GM12878 (cell line): ENCODE data around the gene TTLL7. TPM values are rescaled to one million over a fixed set of nuclear protein-coding genes. Genes with fewer than 3 reads are reported as not detected.
A peak's percentile ranks its signal among the peaks of the same experiment; 100 is the strongest.

Source experiments
- CREM ChIP-seq: IDR thresholded peaks from 2 replicates; pipeline ENCODE4 v1.6.1; 2014; ENCODE audit warnings: antibody characterized with exemption, low read depth
- EP300 ChIP-seq, 2 experiments: fragments of 150-350 bp in 1 of 2; IDR thresholded peaks; 2 replicates each; pipeline ENCODE4 v1.6.1; 2011 to 2012; ENCODE audit warnings: low read depth in 2 of 2, low read length in 2 of 2, borderline replicate concordance in 1 of 2, improper control_type of control experiment in 1 of 2, inconsistent platforms in 1 of 2; ENCODE audit not compliant: control insufficient read depth in 1 of 2
- FOXM1 ChIP-seq: IDR thresholded peaks from 2 replicates; pipeline ENCODE4 v1.6.1; 2012; ENCODE audit warnings: low read depth, mild to moderate bottlenecking, inconsistent platforms, low read length, moderate library complexity
- KDM1A ChIP-seq: fragments of 200-600 bp; sonication (generic); IDR thresholded peaks from 2 replicates; pipeline ENCODE4 v1.6.1; 2016; ENCODE audit warnings: borderline replicate concordance
- KLF5 ChIP-seq: fragments of 450-650 bp; IDR thresholded peaks from 2 replicates; pipeline ENCODE4 v1.6.1; 2014; ENCODE audit warnings: mild to moderate bottlenecking; ENCODE audit not compliant: partially characterized antibody
- LARP7 ChIP-seq: fragments of 450-650 bp; IDR thresholded peaks from 2 replicates; pipeline ENCODE4 v1.6.1; 2017; ENCODE audit warnings: mild to moderate bottlenecking
- MEF2A ChIP-seq: IDR thresholded peaks from 2 replicates; pipeline ENCODE4 v1.6.1; 2011; ENCODE audit warnings: low read depth, mild to moderate bottlenecking, low read length, moderate library complexity; ENCODE audit not compliant: insufficient read depth
- MTA3 ChIP-seq: IDR thresholded peaks from 2 replicates; pipeline ENCODE4 v1.6.1; 2012; ENCODE audit warnings: low read length, inconsistent platforms, borderline replicate concordance
- MYB ChIP-seq: fragments of 150-350 bp; IDR thresholded peaks from 2 replicates; pipeline ENCODE4 v1.6.1; 2014; ENCODE audit warnings: mild to moderate bottlenecking, low read depth, low read length, borderline replicate concordance
- RBBP5 ChIP-seq: fragments of 200-600 bp; sonication (generic); conservative IDR thresholded peaks from 2 replicates; pipeline ENCODE4 v1.6.1; 2016
- RFX5 ChIP-seq: IDR thresholded peaks from 2 replicates; pipeline ENCODE4 v1.6.1; 2011; ENCODE audit warnings: low read depth, low read length, improper control_type of control experiment
- SP1 ChIP-seq: IDR thresholded peaks from one replicate; pipeline ENCODE4 v1.6.1; 2011; ENCODE audit warnings: low read depth, low read length
- STAT3 ChIP-seq: IDR thresholded peaks from 2 replicates; pipeline ENCODE4 v1.6.1; 2011; ENCODE audit warnings: low read depth, low read length, improper control_type of control experiment
- SUPT20H ChIP-seq: IDR thresholded peaks from 2 replicates; pipeline ENCODE4 v1.6.1; 2011; ENCODE audit warnings: low read depth, mild to moderate bottlenecking, low read length, moderate library complexity, borderline replicate concordance; ENCODE audit not compliant: control insufficient read depth
- SUZ12 ChIP-seq: fragments of 200-600 bp; sonication (generic); IDR thresholded peaks from one replicate; pipeline ENCODE4 v1.6.1; 2018; ENCODE audit warnings: antibody characterized with exemption, mild to moderate bottlenecking; ENCODE audit not compliant: unreplicated experiment
- ZNF24 ChIP-seq: fragments of 450-650 bp; IDR thresholded peaks from 2 replicates; pipeline ENCODE4 v1.6.1; 2017; ENCODE audit warnings: antibody characterized with exemption, mild to moderate bottlenecking
- polyA plus RNA-seq, 11 experiments: library from polyadenylated mRNA; depleted of rRNA in 4 of 11; unstranded in 6 of 11; stranded (reverse) in 5 of 11; fragments of >200 nt; fragmentation: Nextera tagmentation in 4 of 11; fragmentation: Illumina TruSeq in 1 of 11; extraction: Ambion mirVana in 4 of 11; extraction: Trizol in 1 of 11; gene quantifications; 1 replicate in 1 of 11; 2 replicates in 10 of 11; pipeline versions ENCODE4 v1.2.1 to v1.2.3, GENCODE V29; 2011 to 2016; ENCODE audit warnings: inconsistent platforms in 2 of 11, missing spikeins in 2 of 11, low read depth in 1 of 11
- total RNA-seq, 4 experiments: library from RNA; depleted of rRNA in 3 of 4; stranded (reverse); fragments of >200 nt in 3 of 4; fragmentation: Illumina TruSeq in 1 of 4; extraction: Trizol in 1 of 4; gene quantifications; 2 replicates each; pipeline versions ENCODE4 v1.2.1 to v1.2.3, GENCODE V29; 2013 to 2021
- TF ChIP-seq, protein P1 (sequence below): fragments of 450-650 bp; IDR thresholded peaks from 2 replicates; pipeline ENCODE4 v1.6.1; 2017; ENCODE audit warnings: borderline replicate concordance
- TF ChIP-seq, protein P2 (sequence below): fragments of 450-650 bp; IDR thresholded peaks from 2 replicates; pipeline ENCODE4 v1.6.1; 2016; ENCODE audit warnings: mild to moderate bottlenecking
- TF ChIP-seq, protein P3 (sequence below): IDR thresholded peaks from 2 replicates; pipeline ENCODE4 v1.6.1; 2011; ENCODE audit warnings: mild to moderate bottlenecking, low read depth, low read length, moderate library complexity; ENCODE audit not compliant: insufficient replicate concordance
- TF ChIP-seq, protein P4 (sequence below): fragments of 450-650 bp; IDR thresholded peaks from 2 replicates; pipeline ENCODE4 v1.6.1; 2017; ENCODE audit warnings: mild to moderate bottlenecking, moderate library complexity

Gene TTLL7
- total and polyA plus RNA-seq, 10 of the 15 experiments (the other 5 are each of a cell fraction or from before 2014, with no cell fraction given): 0.03 to 1.4 (median 0.61) TPM

DNA sequence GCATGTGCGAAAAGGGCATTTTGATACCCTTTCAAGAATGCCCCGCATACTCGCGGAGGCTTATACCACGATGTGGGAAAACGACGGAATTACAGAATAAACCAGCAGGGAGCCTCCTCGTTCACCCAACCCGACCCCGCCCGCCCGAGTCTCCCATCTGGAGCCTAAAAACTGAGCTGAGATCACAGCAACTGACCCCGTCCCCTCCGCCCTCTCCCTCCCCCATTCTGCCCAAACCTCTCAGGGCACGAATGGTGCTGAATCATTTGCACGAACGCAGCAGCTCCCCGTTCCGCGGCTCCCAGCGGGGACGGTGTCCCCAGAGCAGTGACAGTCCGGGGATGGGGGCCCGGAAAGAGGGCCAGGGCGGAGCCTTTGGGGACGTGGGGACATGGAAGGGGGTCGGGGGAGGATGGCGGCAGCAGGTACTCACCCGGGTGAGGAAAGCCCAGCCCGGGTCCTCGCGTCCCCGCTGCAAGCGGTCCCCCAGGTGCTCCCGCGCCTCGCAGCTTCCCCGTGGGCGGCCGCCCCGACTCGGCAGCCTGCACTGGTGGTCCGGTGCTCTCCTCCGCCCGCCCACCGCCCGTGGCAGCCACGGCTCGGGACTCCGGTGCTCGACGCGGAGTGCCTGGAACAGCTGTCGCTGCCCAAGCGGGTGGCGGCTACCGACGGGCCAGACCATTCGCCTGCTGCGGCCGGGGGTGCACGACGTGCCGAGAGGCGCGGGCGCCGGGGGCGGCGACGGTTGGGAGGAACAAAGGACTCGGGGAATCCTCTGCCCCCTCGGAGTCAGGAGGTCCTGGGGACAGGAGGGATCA is at the start of gene TTLL7 (continued):
- TF ChIP-seq, protein P1, sequence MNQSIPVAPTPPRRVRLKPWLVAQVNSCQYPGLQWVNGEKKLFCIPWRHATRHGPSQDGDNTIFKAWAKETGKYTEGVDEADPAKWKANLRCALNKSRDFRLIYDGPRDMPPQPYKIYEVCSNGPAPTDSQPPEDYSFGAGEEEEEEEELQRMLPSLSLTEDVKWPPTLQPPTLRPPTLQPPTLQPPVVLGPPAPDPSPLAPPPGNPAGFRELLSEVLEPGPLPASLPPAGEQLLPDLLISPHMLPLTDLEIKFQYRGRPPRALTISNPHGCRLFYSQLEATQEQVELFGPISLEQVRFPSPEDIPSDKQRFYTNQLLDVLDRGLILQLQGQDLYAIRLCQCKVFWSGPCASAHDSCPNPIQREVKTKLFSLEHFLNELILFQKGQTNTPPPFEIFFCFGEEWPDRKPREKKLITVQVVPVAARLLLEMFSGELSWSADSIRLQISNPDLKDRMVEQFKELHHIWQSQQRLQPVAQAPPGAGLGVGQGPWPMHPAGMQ: no peak
- no peak for TF ChIP-seq SUPT20H
- no peak for TF ChIP-seq ZNF24
- TF ChIP-seq, protein P2, sequence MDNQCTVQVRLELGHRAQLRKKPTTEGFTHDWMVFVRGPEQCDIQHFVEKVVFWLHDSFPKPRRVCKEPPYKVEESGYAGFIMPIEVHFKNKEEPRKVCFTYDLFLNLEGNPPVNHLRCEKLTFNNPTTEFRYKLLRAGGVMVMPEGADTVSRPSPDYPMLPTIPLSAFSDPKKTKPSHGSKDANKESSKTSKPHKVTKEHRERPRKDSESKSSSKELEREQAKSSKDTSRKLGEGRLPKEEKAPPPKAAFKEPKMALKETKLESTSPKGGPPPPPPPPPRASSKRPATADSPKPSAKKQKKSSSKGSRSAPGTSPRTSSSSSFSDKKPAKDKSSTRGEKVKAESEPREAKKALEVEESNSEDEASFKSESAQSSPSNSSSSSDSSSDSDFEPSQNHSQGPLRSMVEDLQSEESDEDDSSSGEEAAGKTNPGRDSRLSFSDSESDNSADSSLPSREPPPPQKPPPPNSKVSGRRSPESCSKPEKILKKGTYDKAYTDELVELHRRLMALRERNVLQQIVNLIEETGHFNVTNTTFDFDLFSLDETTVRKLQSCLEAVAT: no peak
- peak; percentile 39; the same call in 1 of the 2 replicates for TF ChIP-seq CREM
- no peak for TF ChIP-seq MTA3
- peak; percentile 97 for TF ChIP-seq KLF5
- TF ChIP-seq SUZ12: no peak
- no peak for TF ChIP-seq STAT3
- TF ChIP-seq RFX5: no peak
- TF ChIP-seq LARP7: no peak
- TF ChIP-seq RBBP5: no peak
- TF ChIP-seq MYB: no peak
- no peak for TF ChIP-seq KDM1A
- TF ChIP-seq, protein P3, sequence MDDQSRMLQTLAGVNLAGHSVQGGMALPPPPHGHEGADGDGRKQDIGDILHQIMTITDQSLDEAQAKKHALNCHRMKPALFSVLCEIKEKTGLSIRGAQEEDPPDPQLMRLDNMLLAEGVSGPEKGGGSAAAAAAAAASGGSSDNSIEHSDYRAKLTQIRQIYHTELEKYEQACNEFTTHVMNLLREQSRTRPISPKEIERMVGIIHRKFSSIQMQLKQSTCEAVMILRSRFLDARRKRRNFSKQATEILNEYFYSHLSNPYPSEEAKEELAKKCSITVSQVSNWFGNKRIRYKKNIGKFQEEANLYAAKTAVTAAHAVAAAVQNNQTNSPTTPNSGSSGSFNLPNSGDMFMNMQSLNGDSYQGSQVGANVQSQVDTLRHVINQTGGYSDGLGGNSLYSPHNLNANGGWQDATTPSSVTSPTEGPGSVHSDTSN: no peak
- no peak for TF ChIP-seq SP1
- no peak for TF ChIP-seq MEF2A
- no peak for TF ChIP-seq EP300 (IDR thresholded peaks at IDR 0.05; ENCODE audit: borderline replicate concordance in 1 of 2, control insufficient read depth in 1 of 2, low read depth in 2 of 2, low read length in 2 of 2)
- TF ChIP-seq, protein P4, sequence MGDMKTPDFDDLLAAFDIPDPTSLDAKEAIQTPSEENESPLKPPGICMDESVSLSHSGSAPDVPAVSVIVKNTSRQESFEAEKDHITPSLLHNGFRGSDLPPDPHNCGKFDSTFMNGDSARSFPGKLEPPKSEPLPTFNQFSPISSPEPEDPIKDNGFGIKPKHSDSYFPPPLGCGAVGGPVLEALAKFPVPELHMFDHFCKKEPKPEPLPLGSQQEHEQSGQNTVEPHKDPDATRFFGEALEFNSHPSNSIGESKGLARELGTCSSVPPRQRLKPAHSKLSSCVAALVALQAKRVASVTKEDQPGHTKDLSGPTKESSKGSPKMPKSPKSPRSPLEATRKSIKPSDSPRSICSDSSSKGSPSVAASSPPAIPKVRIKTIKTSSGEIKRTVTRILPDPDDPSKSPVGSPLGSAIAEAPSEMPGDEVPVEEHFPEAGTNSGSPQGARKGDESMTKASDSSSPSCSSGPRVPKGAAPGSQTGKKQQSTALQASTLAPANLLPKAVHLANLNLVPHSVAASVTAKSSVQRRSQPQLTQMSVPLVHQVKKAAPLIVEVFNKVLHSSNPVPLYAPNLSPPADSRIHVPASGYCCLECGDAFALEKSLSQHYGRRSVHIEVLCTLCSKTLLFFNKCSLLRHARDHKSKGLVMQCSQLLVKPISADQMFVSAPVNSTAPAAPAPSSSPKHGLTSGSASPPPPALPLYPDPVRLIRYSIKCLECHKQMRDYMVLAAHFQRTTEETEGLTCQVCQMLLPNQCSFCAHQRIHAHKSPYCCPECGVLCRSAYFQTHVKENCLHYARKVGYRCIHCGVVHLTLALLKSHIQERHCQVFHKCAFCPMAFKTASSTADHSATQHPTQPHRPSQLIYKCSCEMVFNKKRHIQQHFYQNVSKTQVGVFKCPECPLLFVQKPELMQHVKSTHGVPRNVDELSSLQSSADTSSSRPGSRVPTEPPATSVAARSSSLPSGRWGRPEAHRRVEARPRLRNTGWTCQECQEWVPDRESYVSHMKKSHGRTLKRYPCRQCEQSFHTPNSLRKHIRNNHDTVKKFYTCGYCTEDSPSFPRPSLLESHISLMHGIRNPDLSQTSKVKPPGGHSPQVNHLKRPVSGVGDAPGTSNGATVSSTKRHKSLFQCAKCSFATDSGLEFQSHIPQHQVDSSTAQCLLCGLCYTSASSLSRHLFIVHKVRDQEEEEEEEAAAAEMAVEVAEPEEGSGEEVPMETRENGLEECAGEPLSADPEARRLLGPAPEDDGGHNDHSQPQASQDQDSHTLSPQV: no peak
- no peak for TF ChIP-seq FOXM1
